ENCODE measurements around the gene SLC37A3.

- TF ChIP-seq, protein P1, sequence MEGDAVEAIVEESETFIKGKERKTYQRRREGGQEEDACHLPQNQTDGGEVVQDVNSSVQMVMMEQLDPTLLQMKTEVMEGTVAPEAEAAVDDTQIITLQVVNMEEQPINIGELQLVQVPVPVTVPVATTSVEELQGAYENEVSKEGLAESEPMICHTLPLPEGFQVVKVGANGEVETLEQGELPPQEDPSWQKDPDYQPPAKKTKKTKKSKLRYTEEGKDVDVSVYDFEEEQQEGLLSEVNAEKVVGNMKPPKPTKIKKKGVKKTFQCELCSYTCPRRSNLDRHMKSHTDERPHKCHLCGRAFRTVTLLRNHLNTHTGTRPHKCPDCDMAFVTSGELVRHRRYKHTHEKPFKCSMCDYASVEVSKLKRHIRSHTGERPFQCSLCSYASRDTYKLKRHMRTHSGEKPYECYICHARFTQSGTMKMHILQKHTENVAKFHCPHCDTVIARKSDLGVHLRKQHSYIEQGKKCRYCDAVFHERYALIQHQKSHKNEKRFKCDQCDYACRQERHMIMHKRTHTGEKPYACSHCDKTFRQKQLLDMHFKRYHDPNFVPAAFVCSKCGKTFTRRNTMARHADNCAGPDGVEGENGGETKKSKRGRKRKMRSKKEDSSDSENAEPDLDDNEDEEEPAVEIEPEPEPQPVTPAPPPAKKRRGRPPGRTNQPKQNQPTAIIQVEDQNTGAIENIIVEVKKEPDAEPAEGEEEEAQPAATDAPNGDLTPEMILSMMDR (IDR thresholded peaks at IDR 0.05) = no peak
- TF ChIP-seq EZH2 (IDR thresholded peaks at IDR 0.05) = no peak
Observed at GRCh38 chr7:140289804-140290203, 108.5 kb downstream of the SLC37A3 start.
